Measurements from ENCODE around the gene TTC21A.

The TTC21A gene

DNA sequence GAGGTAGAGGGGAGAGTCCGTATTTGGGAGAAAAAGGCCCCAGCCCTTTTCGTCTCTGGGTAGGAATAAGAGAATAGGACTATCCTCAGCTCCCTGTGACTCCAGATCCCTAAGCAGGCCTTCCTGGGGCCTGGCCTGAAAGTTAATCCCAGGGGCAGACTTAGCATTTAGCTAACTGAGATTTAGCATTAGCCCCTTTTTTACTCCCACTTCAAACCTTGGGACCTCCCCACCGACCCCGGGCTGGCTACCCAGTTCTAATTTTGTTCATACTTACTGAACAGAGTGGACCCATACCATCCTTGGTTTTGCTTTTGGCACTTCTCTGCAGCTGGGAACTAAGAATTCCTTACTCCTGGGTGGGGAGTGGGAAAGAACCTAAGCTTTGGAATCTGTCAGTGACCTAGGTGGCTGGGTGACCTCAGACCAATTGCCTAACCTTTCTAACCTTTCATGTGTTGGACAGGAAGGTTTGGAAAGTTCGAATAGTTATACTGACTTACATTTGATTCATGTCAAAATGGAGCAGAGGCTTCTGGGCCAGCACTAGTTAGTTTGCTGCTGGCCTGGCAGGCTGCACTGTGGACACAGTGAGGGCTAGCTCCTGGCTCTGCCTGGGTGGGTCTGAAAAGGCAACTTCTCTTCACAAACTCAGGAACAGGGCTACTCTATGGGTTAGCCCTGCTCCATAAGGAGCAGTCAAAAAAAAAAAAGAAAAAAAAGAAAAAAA, 11.6 kb downstream of the TTC21A start:
- no peak for DNase-seq

DNA sequence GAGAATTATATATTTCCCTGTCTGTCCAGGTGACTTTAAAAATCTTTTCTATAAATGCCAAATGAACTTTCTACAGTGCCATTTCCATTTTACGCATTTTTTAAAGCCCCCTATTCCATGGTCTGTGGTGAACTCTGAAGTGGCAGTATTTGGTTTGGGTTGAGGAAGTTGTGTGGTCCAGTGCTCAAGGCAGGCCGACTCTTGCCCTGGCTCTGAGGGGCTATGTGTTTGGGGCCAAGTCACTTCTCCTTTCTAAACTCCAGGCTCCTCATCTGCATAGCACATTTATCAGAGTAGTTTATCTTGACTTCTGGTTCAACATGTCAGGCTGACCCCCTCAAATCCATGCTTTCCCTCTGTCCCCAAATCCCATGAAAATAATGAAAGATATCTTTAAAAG, 14.1 kb downstream of the TTC21A start:
- DNase-seq: no peak

DNA sequence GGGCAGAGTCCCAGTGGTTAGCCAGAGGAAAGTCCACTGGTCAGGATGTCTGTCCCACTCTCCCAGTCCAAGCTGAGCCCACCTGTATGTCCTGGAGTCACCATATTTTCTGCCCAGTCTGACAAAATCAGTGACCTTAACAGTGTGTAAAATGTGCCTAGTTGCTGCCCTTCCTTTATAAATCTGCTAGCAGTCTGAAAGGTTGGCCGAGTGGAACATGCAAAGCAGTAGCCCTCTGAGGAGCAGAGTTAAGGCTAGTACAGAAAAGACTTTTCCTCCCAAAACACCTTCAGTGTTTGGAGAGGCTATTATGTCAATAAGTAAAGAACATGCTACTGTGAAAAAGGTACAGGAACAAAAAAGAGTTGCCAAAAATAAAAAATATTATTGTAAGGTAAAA, 15.3 kb downstream of the TTC21A start:
- no peak for DNase-seq

DNA sequence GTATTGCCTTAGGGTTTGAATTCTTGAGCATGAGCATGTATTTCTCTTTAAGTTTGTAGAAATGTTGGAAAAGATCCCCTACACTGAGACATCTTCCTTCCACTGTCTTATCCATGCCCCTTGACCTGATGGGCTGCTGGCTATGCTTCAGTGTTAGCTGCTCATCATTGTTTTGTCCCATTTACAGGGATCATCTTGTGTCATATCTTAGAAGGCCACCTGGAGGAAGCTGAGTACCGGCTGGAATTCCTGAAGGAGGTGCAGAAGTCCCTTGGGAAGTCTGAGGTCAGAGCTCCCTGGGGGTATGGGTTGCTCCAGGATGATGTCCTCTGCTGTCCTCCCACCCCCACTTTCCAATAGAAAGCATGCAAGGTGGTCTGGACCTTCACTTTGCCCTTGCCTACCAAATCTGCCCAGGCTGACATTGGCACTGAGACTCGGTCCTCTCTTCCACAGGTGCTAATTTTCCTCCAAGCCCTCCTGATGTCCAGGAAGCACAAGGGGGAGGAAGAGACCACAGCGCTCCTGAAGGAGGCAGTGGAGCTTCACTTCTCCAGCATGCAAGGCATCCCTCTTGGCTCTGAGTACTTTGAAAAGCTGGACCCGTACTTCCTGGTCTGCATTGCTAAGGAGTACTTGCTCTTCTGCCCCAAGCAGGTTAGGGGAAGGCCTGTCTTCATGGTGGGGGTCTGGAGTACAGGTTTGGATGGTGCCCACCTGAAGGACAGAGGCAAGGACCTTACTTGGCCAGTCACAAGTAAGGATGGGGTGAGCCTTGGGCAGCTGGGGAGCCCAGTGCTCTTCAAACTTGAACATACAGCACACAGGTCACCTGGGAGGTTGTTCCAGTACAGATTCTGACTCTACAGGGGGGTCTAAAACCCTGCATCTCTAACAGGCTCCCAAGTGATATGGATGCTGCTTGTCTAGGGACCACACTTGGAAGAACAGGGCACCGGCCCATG, 17.7 kb downstream of the TTC21A start:
- DNase-seq: no peak

DNA sequence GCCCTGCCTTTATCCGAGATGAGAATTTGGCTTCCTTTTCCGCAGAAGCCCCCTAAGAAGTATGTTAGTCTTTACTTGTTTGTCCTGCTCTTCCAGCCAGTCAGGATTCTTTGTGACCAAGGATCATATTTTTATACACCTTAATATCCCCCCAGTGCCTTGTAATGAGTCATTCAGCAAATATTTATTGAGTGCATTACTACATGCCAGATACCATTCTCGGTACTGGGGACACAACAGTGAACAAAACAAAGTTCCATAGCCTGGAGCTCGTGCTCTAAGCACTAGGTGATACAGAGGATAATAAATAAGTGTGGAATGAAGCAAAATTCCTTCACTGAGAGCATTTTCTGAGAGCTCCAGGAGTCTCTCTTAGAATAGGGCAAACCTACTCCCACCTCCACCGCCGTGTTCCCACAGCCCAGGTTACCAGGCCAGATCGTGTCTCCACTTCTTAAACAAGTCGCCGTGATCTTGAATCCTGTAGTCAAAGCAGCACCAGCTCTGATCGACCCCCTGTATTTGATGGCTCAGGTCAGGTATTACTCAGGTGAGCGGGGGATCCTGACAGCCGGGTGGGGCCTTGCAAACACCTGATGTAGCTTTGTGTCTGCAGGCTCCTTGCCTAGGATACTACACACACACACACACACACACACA, 18.5 kb downstream of the TTC21A start:
- no peak for DNase-seq

DNA sequence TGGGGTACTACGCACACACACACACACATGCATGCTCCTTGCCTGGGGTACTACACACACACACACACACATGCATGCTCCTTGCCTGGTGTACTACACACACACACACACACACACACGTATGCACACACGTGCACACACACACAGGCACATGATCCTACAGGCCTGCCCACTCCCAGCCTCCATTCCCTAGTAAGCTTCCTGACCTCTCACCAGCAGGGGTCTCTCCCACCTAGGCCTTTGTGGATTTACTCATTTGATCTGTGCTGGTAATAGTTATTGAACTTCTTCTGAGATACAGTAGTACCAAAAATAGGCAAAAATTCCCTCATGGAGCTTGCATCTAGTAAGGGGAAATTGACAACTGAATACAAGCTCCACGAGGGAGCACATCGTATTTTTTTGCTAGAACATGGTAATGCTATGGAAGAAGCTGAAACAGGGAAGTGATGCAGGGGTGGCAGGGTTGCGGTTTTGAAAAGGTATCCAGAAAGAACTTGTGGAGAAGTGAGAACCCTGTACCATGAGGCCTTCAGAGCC, 19.1 kb downstream of the TTC21A start:
- no peak for DNase-seq

DNA sequence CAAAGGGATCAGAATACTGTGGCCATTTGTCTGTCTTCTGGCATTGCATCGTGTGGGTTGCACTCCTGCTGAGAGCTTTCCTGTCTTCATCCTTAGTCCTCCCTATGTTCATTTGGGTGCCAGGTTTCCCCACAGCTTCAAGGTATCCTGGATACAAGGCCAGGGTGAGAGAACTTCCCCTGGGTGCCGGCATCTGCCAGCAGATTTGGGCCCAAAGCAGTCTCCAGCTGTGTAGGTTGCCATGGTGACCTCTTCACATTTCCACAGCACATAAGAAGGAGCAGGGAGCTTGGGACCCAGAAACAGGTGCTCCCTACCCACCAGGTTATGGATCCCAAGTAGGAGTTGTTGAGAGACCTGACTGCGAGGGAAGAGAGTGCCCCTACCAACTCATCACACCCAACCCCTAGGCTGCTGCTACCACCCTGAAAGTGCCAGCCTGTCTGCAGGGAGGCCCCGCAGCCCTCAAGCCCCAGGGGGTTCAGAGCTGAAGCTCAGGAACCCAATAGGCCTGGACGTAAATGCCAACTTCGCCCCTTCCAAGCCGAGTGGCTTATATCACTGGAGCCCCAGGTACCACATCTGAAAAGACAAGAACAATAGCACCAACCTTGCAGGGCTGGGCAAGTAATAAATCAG, 19.9 kb downstream of the TTC21A start:
- no peak for DNase-seq

DNA sequence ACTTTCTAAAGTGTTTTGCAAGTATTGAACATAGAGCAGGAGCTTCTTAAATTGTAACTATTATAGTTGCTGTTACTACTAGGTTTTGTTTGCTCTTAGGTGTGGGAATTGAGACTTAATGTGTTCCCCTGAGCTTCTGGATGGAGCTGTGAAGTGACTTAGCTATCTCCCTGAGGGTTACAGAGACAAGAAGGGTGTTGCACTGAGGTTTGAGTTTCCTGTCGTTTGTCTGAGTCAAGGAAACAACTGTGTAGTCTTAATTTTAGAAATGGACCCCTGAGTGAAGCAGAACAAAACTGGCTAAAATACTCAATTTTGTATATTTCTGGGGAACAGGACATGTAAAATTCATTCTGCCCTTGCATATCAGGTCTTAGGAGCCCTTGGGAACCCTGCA, 20.4 kb downstream of the TTC21A start:
- no peak for DNase-seq

DNA sequence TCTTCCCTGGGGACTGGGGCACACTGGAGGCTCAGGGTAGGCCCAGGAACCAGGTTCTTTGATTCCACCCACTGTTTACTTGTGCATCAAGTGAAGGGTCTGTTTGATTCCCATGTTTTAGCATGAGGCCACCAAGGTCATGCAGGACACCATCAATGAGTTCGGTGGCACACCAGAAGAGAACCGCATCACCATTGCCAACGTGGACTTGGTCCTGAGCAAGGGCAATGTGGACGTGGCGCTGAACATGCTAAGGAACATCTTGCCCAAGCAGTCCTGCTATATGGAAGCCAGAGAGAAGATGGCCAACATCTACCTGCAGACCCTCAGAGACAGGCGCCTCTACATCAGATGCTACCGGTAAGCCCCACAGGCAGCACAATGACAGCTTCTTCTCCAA, 21.5 kb downstream of the TTC21A start:
- DNase-seq: no peak

DNA sequence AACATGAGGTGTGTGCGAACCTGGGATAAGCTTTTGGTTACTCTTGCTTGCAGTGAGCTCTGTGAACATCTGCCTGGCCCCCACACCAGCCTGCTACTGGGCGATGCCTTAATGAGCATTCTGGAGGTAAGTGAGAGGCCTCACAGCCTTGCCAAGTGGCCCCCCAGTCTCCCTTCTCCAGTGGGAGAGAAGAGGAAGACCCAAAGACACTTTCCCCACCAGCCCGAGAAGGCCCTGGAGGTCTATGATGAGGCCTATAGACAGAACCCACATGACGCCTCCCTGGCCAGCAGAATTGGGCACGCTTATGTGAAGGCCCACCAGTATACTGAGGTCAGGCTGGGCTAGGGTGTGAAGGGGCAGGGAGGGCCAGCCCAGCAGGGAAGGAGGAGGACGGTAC, 22.5 kb downstream of the TTC21A start:
- no peak for DNase-seq

DNA sequence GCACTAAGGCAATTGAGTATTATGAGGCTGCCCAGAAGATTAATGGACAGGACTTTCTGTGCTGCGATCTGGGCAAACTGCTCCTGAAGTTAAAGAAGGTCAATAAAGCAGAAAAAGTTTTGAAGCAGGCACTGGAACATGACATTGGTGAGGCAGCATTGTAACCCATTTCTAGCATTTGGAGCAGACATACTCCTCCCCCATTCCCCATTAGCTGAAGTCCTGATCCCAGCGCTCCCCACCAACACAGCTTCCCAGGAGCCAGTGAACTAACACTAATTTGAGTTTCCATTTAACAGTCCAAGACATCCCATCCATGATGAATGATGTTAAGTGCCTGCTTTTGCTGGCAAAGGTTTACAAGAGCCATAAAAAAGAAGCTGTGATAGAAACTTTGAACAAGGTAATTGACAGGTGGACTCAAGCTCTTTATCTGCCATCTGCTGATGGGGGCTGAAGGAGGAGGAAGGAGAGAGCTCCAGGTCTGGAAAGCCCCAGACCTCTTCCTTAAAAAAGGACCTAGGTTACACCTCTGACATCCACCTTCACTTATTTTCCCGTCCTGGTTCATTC, 23.3 kb downstream of the TTC21A start:
- no peak for DNase-seq

DNA sequence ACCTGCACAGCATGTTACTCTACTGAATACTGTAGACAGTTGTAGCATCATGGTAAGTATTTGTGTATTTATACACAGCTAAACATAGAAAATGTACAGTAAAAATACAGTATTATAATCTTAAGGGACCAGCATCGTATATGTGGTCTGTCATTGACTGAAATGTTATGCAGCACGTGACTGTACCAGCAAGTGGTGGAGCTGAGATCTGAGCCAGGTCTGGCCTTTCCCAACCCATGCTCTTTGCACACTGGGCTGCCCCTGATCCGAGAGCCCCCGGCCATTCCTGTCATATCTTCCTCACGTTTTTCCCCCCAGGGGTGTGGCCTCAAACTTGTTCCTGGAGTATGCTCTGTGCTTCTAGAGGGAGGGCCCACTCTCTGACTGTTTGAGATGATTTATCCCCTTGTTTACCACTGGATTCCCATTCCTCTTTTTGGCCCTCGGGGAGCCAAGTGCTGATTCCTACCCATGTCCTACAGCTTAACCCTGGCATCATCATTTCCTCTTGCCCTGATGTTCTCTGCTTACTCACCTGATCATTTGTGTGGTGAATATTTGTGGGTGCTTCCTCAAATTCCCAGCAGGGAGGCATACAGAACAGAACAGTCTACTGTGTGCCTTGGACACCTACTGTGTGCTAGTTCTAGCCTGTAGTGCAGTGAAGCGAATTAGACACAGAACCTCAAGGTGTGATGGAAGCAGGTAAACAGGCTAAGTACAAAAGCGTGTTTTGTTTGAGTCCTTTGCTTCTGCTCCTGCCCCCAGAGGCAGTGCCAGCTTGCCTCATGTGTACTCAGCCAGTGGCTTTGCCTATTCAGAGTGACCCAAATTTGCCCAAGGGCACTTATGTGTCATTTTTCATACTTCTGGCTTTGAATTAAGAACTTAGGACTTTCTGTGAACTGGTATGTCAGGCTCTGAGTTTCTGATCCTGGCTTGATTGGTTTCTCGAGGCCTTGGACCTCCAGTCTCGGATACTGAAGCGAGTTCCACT, 24.9 kb downstream of the TTC21A start:
- no peak for DNase-seq

DNA sequence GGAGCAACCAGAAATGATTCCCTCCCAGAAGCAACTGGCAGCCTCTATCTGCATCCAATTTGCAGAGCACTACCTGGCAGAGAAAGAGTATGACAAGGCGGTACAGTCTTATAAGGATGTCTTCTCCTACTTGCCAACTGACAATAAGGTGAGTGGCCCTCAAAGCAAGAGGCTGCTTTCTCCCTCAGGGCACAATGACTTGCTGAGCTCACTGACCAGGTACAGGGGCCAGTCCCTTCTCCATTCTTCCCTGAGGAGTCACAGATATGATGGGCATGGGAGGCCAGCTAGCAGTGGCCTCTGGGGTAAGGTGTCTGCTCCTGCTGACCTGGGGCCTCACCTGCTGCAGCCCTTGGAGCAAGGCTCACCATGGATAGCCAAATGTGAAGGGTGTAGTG, 25.6 kb downstream of the TTC21A start:
- DNase-seq: no peak

DNA sequence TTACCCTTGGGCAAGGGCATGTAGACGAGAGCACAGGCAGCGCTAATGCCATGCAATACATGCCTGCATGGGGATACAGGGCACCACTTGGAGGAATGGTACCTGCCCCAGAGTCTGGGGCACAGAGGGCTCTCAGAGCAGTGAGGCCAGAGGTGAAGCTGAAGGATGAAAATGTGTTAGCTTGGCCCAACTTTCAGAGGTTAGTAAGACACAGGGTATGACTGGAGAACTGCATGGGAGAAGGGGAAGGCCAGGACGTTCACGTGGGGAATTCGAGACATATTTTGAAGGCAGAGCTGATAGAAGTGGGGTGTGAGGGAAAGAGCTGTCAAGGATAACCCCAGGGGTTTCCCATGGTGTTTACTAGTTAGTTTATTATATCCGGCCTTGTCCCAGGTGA, 26.3 kb downstream of the TTC21A start:
- no peak for DNase-seq

DNA sequence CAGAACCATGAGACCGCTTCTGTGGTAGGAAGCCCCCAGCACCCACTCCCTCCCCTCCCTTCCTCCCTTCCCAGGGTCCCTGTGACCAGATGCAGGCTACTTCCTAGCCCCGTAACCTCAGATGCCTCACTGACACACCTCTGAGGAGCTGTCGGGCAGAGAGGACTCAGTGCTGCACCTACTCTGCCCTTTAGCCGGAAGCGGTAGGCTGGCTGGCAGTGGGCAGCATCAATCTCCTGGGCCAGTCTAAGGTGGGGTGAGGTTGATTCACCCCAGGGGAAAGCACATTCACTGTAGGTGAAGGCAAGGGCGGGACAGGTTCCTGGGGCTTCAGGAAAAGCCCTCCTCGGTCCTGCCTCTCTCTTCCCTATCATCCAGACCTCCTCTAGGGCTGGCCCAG, 26.8 kb downstream of the TTC21A start:
- no peak for DNase-seq

DNA sequence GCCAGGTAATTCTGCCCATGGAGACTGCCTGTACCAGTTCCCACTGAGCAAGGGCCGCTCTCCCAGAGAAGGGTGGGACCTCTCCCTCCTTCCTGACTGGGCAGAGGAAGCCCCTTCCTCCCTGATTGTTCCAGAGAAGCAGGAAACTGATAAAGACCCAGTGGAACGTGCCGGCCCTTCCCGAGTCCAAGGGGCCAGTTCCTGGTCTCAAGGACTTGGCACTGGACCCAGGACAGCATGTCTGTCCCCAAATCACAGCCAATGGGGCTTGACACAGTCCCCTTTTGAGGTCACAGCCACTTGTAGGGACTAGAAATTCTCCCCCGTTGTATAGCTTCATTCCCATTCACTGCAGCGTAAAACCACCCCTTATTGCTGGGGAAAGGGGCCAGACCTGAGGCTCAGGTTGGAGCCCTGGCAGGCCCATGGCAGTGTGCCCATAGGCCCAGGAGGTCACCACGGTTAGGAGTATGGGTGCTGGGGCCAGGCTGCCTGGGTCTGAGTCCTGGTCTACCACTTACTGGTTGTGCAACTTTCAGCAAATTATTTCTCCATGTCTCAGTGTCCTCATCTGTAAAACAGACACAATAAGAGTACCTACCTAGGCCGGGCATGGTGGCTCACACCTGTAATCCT, 27.8 kb downstream of the TTC21A start:
- no peak for DNase-seq

DNA sequence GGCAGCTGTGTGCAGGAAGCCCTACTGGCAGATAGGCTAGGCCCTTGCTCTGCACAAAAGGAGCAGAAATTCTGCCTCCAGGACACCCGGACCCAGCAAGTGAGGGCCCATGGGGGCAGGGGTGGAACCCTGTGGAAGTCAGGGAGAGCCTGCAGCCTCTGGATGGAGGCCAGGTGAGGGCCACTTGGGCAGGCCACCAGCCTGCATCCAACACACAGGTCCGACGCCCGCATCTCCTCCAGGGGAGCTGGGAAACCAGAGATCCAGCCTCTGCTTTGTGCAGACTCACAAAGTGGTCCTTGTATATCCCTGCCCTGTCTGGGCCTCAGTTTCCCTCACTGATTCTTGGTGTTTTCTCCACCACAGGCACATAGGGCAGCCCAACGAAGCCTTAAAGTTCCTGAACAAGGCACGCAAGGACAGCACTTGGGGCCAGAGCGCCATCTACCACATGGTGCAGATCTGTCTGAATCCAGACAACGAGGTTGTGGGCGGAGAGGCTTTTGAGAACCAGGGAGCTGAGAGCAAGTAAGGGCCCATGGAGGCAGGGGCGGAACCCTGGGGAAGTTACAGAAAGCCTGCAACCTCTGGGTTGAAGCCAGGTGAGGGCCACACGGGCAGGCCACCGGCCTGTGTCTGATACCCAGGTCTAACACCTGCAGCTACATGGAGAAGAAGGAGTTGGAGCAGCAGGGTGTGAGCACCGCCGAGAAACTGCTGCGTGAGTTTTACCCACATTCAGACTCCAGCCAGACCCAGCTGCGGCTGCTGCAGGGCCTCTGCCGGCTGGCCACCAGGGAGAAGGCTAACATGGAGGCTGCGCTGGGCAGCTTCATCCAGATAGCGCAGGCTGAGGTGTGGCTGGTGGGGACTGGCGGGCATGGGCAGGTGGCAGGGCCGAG, 29.3 kb downstream of the TTC21A start:
- DNase-seq: no peak

DNA sequence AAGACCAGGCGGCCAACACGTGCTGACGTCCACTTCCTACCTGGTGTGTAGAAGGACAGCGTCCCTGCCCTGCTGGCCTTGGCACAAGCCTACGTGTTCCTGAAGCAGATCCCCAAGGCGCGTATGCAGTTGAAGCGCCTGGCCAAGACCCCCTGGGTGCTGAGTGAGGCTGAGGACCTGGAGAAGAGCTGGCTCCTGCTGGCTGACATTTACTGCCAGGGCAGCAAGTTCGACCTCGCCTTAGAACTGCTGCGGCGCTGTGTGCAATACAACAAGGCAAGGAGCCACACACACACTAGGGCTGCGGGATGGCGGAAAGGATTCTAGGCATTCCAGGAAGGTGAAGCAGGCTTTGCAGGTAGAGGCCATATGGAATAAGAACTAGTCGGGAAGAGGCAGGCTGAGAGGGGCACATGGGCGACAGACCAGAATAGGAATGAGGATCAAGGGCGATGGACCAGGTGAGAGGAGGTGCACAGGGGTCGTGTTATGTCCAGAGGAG, 30.0 kb downstream of the TTC21A start:
- no peak for DNase-seq
